Pericardium fibroblast (primary cell): ENCODE measurements around the gene LY6G6F. TPM values are rescaled to one million over a fixed set of nuclear protein-coding genes. Genes with fewer than 3 reads are reported as not detected.

Experiments
- total RNA-seq: library from RNA; depleted of rRNA; stranded (reverse); fragments of >200 nt; gene quantifications from 2 replicates; pipeline ENCODE4 v1.2.3, GENCODE V29; 2015

Gene LY6G6F
- total RNA-seq, result not detected in 2 replicates

GRCh38 chr6:31706599-31706998, at the start of gene LY6G6F:
TSS of gene LY6G6F (plus strand) at chr6:31706866. CDS start at chr6:31706907, 41 bp downstream.

GRCh38 chr6:31660381-31661261, 46.0 kb upstream of the LY6G6F start, which contains the start of gene C6orf47:
TSS of gene C6orf47 (minus strand) at chr6:31660778. CDS start at chr6:31659947, 831 bp downstream.

GRCh38 chr6:31664790-31665500, 41.7 kb upstream of the LY6G6F start, which contains the start of gene GPANK1:
TSS of gene GPANK1 (minus strand) at chr6:31664997. CDS start at chr6:31664478, 519 bp downstream.

GRCh38 chr6:31665501-31666336, 40.9 kb upstream of the LY6G6F start, which contains the start of gene CSNK2B:
TSS of gene CSNK2B (plus strand) at chr6:31666080. CDS start at chr6:31666832, 752 bp downstream.

GRCh38 chr6:31669676-31670075, 37.0 kb upstream of the LY6G6F start, which contains the start of gene LY6G5B:
TSS of gene LY6G5B (plus strand) at chr6:31669976. CDS start at chr6:31670951, 975 bp downstream.

GRCh38 chr6:31680226-31681134, 26.2 kb upstream of the LY6G6F start, which contains the start of gene LY6G5C:
TSS of gene LY6G5C (minus strand) at chr6:31681067. CDS start at chr6:31680373, 694 bp downstream.

GRCh38 chr6:31702819-31703716, 3.6 kb upstream of the LY6G6F start, which contains the start of gene ABHD16A:
TSS of gene ABHD16A (minus strand) at chr6:31703324. CDS start at chr6:31703281, 43 bp downstream.

GRCh38 chr6:31715022-31715958, 8.6 kb downstream of the LY6G6F start, which contains the start of gene LY6G6D:
TSS of gene LY6G6D (plus strand) at chr6:31715348. CDS start at chr6:31715356, 8 bp downstream.

GRCh38 chr6:31721351-31722020, 14.8 kb downstream of the LY6G6F start, which contains the start of gene LY6G6C:
TSS of gene LY6G6C (minus strand) at chr6:31721746. CDS start at chr6:31721679, 67 bp downstream.

GRCh38 chr6:31723245-31723979, 16.7 kb downstream of the LY6G6F start, which contains the start of gene MPIG6B:
TSS of gene MPIG6B (plus strand) at chr6:31723373. CDS start at chr6:31723384, 11 bp downstream.

GRCh38 chr6:31728767-31729514, 22.3 kb downstream of the LY6G6F start, which contains the start of gene DDAH2:
TSS of gene DDAH2 (minus strand) at chr6:31729299. CDS start at chr6:31729161, 138 bp downstream.

GRCh38 chr6:31736021-31736767, 29.5 kb downstream of the LY6G6F start, which contains the start of gene CLIC1:
TSS of gene CLIC1 (minus strand) at chr6:31736530. CDS start at chr6:31736300, 230 bp downstream.

GRCh38 chr6:31739639-31740396, 33.2 kb downstream of the LY6G6F start, which contains the start of gene MSH5:
TSS of gene MSH5 (plus strand) at chr6:31740005. CDS start at chr6:31740467, 462 bp downstream.

